T-cell (primary cell): ENCODE results near the gene ANKRD13D. TPM values are rescaled to one million over a fixed set of nuclear protein-coding genes. Genes with fewer than 3 reads are reported as not detected.

Experiments
- ATAC-seq, 4 experiments: fragments of 200-7000 bp in 3 of 4; fragments of 150-1000 bp in 1 of 4; cut with Tn5 transposase; replicated peaks in 1 of 4; 1 replicate in 3 of 4; 2 replicates in 1 of 4; pipeline ENCODE4 v1.10.0; 2021; ENCODE audit warnings: moderate library complexity in 3 of 4, mild to moderate bottlenecking in 2 of 4, moderate number of reproducible peaks in 1 of 4
- CTCF ChIA-PET, 2 donors: fragments of 300-600 bp; sonication (Branson Sonifier 250); formaldehyde crosslinking; loops; one replicate each; lab custom pipeline; 2022; ENCODE audit warnings: antibody characterized with exemption in 2 of 2; lab: Charles Lee
- POLR2A ChIA-PET, 2 donors: fragments of 300-600 bp; sonication (Branson Sonifier 250); formaldehyde crosslinking; loops; one replicate each; lab custom pipeline; 2022; ENCODE audit warnings: antibody characterized with exemption in 2 of 2; lab: Charles Lee
- DNase-seq, 35 experiments: peaks; one replicate each; pipeline versions ENCODE4 v3.0.0 to v3.0.0-alpha.2; 2013 to 2023
- H3K27ac ChIP-seq: one replicate; pipeline ENCODE4 v1.5.1; 2013; ENCODE audit warnings: low read length
- H3K27me3 ChIP-seq, 2 experiments: replicated peaks in 1 of 2; 1 replicate in 1 of 2; 2 replicates in 1 of 2; pipeline versions ENCODE4 v1.6.1 to v1.7.0; 2013; ENCODE audit warnings: low read length in 1 of 2, mixed read lengths in 1 of 2; ENCODE audit not compliant: control insufficient read depth in 2 of 2, insufficient read depth in 2 of 2; ENCODE audit errors: extremely low read depth in 1 of 2
- H3K36me3 ChIP-seq, 2 donors: 1 replicate in 1 of 2; 2 replicates in 1 of 2; pipeline versions ENCODE4 v1.6.1 to v1.7.0; 2013; ENCODE audit warnings: low read length in 1 of 2; ENCODE audit not compliant: control insufficient read depth in 2 of 2, insufficient read depth in 1 of 2; ENCODE audit errors: extremely low read depth in 1 of 2
- H3K4me1 ChIP-seq, 2 experiments: 1 replicate in 1 of 2; 2 replicates in 1 of 2; pipeline versions ENCODE4 v1.6.1 to v1.7.0; 2013; ENCODE audit warnings: low read length in 2 of 2, mixed read lengths in 1 of 2; ENCODE audit not compliant: insufficient read depth in 2 of 2, control insufficient read depth in 1 of 2; ENCODE audit errors: extremely low read depth in 1 of 2
- H3K4me3 ChIP-seq, 2 donors: 1 replicate in 1 of 2; 2 replicates in 1 of 2; pipeline versions ENCODE4 v1.5.1 to v1.7.0; 2013; ENCODE audit warnings: mild to moderate bottlenecking in 2 of 2, low read length in 1 of 2, moderate library complexity in 1 of 2; ENCODE audit not compliant: control insufficient read depth in 1 of 2; ENCODE audit errors: extremely low read depth in 1 of 2
- H3K9me3 ChIP-seq: 2 replicates; pipeline ENCODE4 v1.7.0; 2013
- H3K27ac Mint-ChIP-seq, 2 donors: one replicate each; pipeline ENCODE4 v1.8.0; 2020 to 2021; ENCODE audit warnings: mild to moderate bottlenecking in 2 of 2, mixed read lengths in 2 of 2
- H3K27me3 Mint-ChIP-seq, 2 donors: one replicate each; pipeline ENCODE4 v1.8.0; 2021 to 2022; ENCODE audit warnings: mixed read lengths in 2 of 2
- H3K36me3 Mint-ChIP-seq: one replicate; pipeline ENCODE4 v1.8.0; 2021; ENCODE audit warnings: mixed read lengths
- H3K4me1 Mint-ChIP-seq, 3 donors: one replicate each; pipeline ENCODE4 v1.8.0; 2020 to 2022; ENCODE audit warnings: mixed read lengths in 3 of 3, mild to moderate bottlenecking in 1 of 3
- H3K4me3 Mint-ChIP-seq, 3 donors: one replicate each; pipeline ENCODE4 v1.8.0; 2020 to 2022; ENCODE audit warnings: mild to moderate bottlenecking in 3 of 3, mixed read lengths in 3 of 3, moderate library complexity in 3 of 3
- H3K9me3 Mint-ChIP-seq, 3 donors: one replicate each; pipeline ENCODE4 v1.8.0; 2020 to 2022; ENCODE audit warnings: mixed read lengths in 3 of 3
- WGBS: methylation state at CpG from one replicate; pipeline ENCODE4 v1.1.5; 2013; ENCODE audit warnings: missing lambda C conversion rate; ENCODE audit not compliant: insufficient coverage; 5-methylcytosine and 5-hydroxymethylcytosine counted together
- total RNA-seq, 35 experiments: library from RNA in 6 of 35; stranded (reverse) in 6 of 35; fragments of 120-200 nt in 1 of 35; gene quantifications; one replicate each; pipeline versions ENCODE4 v1.2.1 to v1.2.4 and lab custom pipeline; 2013 to 2026

ANKRD13D gene
- total RNA-seq, 5 donors from 2014 or later (not counting 1 experiment from before 2014, with no cell fraction given): 150 to 249 (median 237) TPM

- Histone ChIP-seq H3K27ac (peak overlapping the region; percentile 91), H3K9me3 (no peaks in the 10 kb centered on the region), H3K4me3 (peak overlapping the region; percentile 0 to 45), H3K4me1 (peaks cover 67 to 100% of the 10 kb centered on the region in 2 experiments), H3K36me3 (peaks cover 13 to 73% of the 10 kb centered on the region in 2 donors), H3K27me3 (no peaks in the 10 kb centered on the region)
- ATAC-seq (no peak), DNase-seq (peak in 5 of 35 experiments; percentile 26 to 57 (median 53))
- H3K4me3 Mint-ChIP-seq: peak overlapping the region; percentile 70 to 99 (median 77)
- ChIA-PET CTCF (interaction anchor here in 1 of 2 donors (1.0 kb wide), 1 partner anchor 13 kb away, joined by 3 read pairs; no protein-coding TSS in a partner anchor), POLR2A (no interaction called here)
- WGBS: 63% methylated on average over 14 of the region's 17 CpGs
- peaks cover 20% of the 10 kb centered on the region for H3K36me3 Mint-ChIP-seq
- peaks cover 81 to 98% (median 93%) of the 10 kb centered on the region in 3 donors for H3K4me1 Mint-ChIP-seq
- H3K9me3 Mint-ChIP-seq: no peaks in the 10 kb centered on the region
- H3K27me3 Mint-ChIP-seq: no peaks in the 10 kb centered on the region
- H3K27ac Mint-ChIP-seq: peak overlapping the region; percentile 98 to 99
Observed at GRCh38 chr11:67275606-67276409, 13.3 kb upstream of the ANKRD13D start.

GRCh38 chr11:67276781-67277230 lies 12.3 kb upstream of the ANKRD13D start:
- Histone ChIP-seq H3K36me3 (peaks cover 21 to 83% of the 10 kb centered on the region in 2 donors), H3K4me3 (peak overlapping the region; percentile 11 to 49), H3K9me3 (no peaks in the 10 kb centered on the region), H3K27me3 (no peaks in the 10 kb centered on the region), H3K4me1 (peaks cover 62 to 100% of the 10 kb centered on the region in 2 experiments), H3K27ac (peak overlapping the region; percentile 91)
- WGBS: 3% methylated on average over 16 of the region's 16 CpGs
- H3K27ac Mint-ChIP-seq: peak overlapping the region; percentile 98 to 99
- ChIA-PET CTCF (interaction anchor here in 1 of 2 donors (1.0 to 1.6 kb wide), 3 partner anchors 11 to 76 kb away, joined by 3 to 8 read pairs (median 5); no protein-coding TSS in a partner anchor), POLR2A (interaction anchor here in 1 of 2 donors (1.1 kb wide), 1 partner anchor 11 kb away, joined by 4 read pairs; no protein-coding TSS in a partner anchor)
- ATAC-seq (peak; percentile 3 to 28 (median 18)), DNase-seq (peak in 5 of 35 experiments; percentile 37 to 59 (median 47))
- peaks cover 17% of the 10 kb centered on the region for H3K36me3 Mint-ChIP-seq
- peaks cover 71 to 88% (median 83%) of the 10 kb centered on the region in 3 donors for H3K4me1 Mint-ChIP-seq
- H3K4me3 Mint-ChIP-seq: peak overlapping the region; percentile 70 to 99 (median 77)
- H3K27me3 Mint-ChIP-seq: no peaks in the 10 kb centered on the region
- no peaks in the 10 kb centered on the region for H3K9me3 Mint-ChIP-seq

GRCh38 chr11:67277231-67277961 lies 11.7 kb upstream of the ANKRD13D start:
- Histone ChIP-seq H3K4me1 (peaks cover 56 to 100% of the 10 kb centered on the region in 2 experiments), H3K9me3 (no peaks in the 10 kb centered on the region), H3K27me3 (no peaks in the 10 kb centered on the region), H3K27ac (peak overlapping the region; percentile 91), H3K4me3 (peak overlapping the region; percentile 49 to 58), H3K36me3 (peaks cover 21 to 84% of the 10 kb centered on the region in 2 donors)
- H3K36me3 Mint-ChIP-seq: peaks cover 19% of the 10 kb centered on the region
- POLR2A ChIA-PET: interaction anchor here in 1 of 2 donors (0.8 to 1.1 kb wide), 2 partner anchors 10 to 34 kb away, joined by 4 read pairs; no protein-coding TSS in a partner anchor
- WGBS: 1% methylated on average over 19 of the region's 24 CpGs
- H3K27me3 Mint-ChIP-seq: no peaks in the 10 kb centered on the region
- peak overlapping the region; percentile 98 to 99 for H3K27ac Mint-ChIP-seq
- CTCF ChIA-PET: interaction anchor here (0.6 to 1.6 kb wide), 7 partner anchors 9 to 435 kb away, joined by 3 to 13 read pairs (median 4); no protein-coding TSS in a partner anchor
- H3K9me3 Mint-ChIP-seq: no peaks in the 10 kb centered on the region
- peak; percentile 80 to 97 (median 93) for DNase-seq
- ATAC-seq: peak; percentile 92 to 94 (median 93)
- peaks cover 71 to 85% (median 81%) of the 10 kb centered on the region in 3 donors for H3K4me1 Mint-ChIP-seq
- peak overlapping the region; percentile 70 to 99 (median 77) for H3K4me3 Mint-ChIP-seq

GRCh38 chr11:67278135-67278938 lies 10.8 kb upstream of the ANKRD13D start:
- H3K27me3 ChIP-seq: no peaks in the 10 kb centered on the region
- H3K9me3 Mint-ChIP-seq: no peaks in the 10 kb centered on the region
- H3K9me3 ChIP-seq: no peaks in the 10 kb centered on the region
- ATAC-seq (no peak), DNase-seq (peak in 1 of 35 experiments; percentile 5)
- 59% methylated on average over 12 of the region's 14 CpGs for WGBS
- no peaks in the 10 kb centered on the region for H3K27me3 Mint-ChIP-seq
- ChIA-PET CTCF (interaction anchor here (0.5 to 1.6 kb wide), 6 partner anchors 10 to 435 kb away, joined by 3 to 9 read pairs (median 4); no protein-coding TSS in a partner anchor), POLR2A (interaction anchor here in 1 of 2 donors (1.1 kb wide), 1 partner anchor 9 kb away, joined by 4 read pairs; no protein-coding TSS in a partner anchor)
- peaks cover 27 to 84% of the 10 kb centered on the region in 2 donors for H3K36me3 ChIP-seq
- peaks cover 64 to 83% (median 75%) of the 10 kb centered on the region in 3 donors for H3K4me1 Mint-ChIP-seq
- peak overlapping the region; percentile 98 to 99 for H3K27ac Mint-ChIP-seq
- peak overlapping the region; percentile 70 to 99 (median 77) for H3K4me3 Mint-ChIP-seq
- peaks cover 22% of the 10 kb centered on the region for H3K36me3 Mint-ChIP-seq
- H3K27ac ChIP-seq: peak overlapping the region; percentile 91
- H3K4me3 ChIP-seq: peak overlapping the region; percentile 49 to 58
- peaks cover 47 to 100% of the 10 kb centered on the region in 2 experiments for H3K4me1 ChIP-seq

GRCh38 chr11:67278939-67279588 lies 10.0 kb upstream of the ANKRD13D start:
- no peak for ATAC-seq
- H3K36me3 Mint-ChIP-seq: peaks cover 26% of the 10 kb centered on the region
- 88% methylated on average over 9 of the region's 14 CpGs for WGBS
- Histone ChIP-seq H3K36me3 (peaks cover 34 to 88% of the 10 kb centered on the region in 2 donors), H3K27me3 (no peaks in the 10 kb centered on the region), H3K9me3 (no peaks in the 10 kb centered on the region), H3K27ac (peak overlapping the region; percentile 91), H3K4me3 (no peak overlapping the region), H3K4me1 (peaks cover 43 to 100% of the 10 kb centered on the region in 2 experiments)
- peak overlapping the region in 2 of 3 donors; percentile 43 to 99 for H3K4me3 Mint-ChIP-seq
- CTCF ChIA-PET: no interaction called here
- POLR2A ChIA-PET: no interaction called here
- H3K27me3 Mint-ChIP-seq: no peaks in the 10 kb centered on the region
- no peaks in the 10 kb centered on the region for H3K9me3 Mint-ChIP-seq
- peak in 1 of 35 experiments; percentile 2 for DNase-seq
- peak overlapping the region; percentile 98 to 99 for H3K27ac Mint-ChIP-seq
- peaks cover 63 to 80% (median 73%) of the 10 kb centered on the region in 3 donors for H3K4me1 Mint-ChIP-seq
